Astrocyte (in vitro differentiated cells and primary cell): ENCODE results near the gene FRZB. TPM values are rescaled to one million over a fixed set of nuclear protein-coding genes. Genes with fewer than 3 reads are reported as not detected.

ENCODE experiments used
- DNase-seq: peaks from one replicate; pipeline ENCODE4 v3.0.0-alpha.2; 2010; ENCODE audit warnings: low read depth
- FAIRE-seq: peaks from 2 replicates; lab custom pipeline; 2011; peaks lifted over from hg19 to GRCh38; lab: Jason Lieb, UNC
- H2AFZ ChIP-seq: 2 replicates; pipeline ENCODE4 v1.6.0; 2012; ENCODE audit warnings: low read depth, low read length, inconsistent platforms
- H3K27ac ChIP-seq: 2 replicates; pipeline ENCODE4 v1.5.1; 2011; ENCODE audit warnings: low read depth, low read length, inconsistent platforms
- H3K27me3 ChIP-seq: 2 replicates; pipeline ENCODE4 v1.6.0; 2011; ENCODE audit warnings: low read length, inconsistent platforms; ENCODE audit not compliant: insufficient read depth
- H3K36me3 ChIP-seq: 2 replicates; pipeline ENCODE4 v1.5.1; 2011; ENCODE audit warnings: low read length, inconsistent platforms; ENCODE audit not compliant: insufficient read depth
- H3K4me1 ChIP-seq: 2 replicates; pipeline ENCODE4 v1.5.1; 2011; ENCODE audit warnings: low read length, inconsistent platforms; ENCODE audit not compliant: insufficient read depth
- H3K4me2 ChIP-seq: 2 replicates; pipeline ENCODE4 v1.6.0; 2012; ENCODE audit warnings: low read length, inconsistent platforms
- H3K4me3 ChIP-seq: 2 replicates; pipeline ENCODE4 v1.5.1; 2011; ENCODE audit warnings: low read depth, mild to moderate bottlenecking, low read length, inconsistent platforms; ENCODE audit not compliant: insufficient read depth
- H3K79me2 ChIP-seq: 2 replicates; pipeline ENCODE4 v1.6.0; 2012; ENCODE audit warnings: mild to moderate bottlenecking, low read length, inconsistent platforms; ENCODE audit not compliant: insufficient read depth
- H3K9ac ChIP-seq: 2 replicates; pipeline ENCODE4 v1.6.0; 2012; ENCODE audit warnings: mild to moderate bottlenecking, low read length, inconsistent platforms
- H3K9me3 ChIP-seq: 2 replicates; pipeline ENCODE4 v1.5.1; 2012; ENCODE audit warnings: low read depth, mild to moderate bottlenecking, low read length, inconsistent platforms; ENCODE audit not compliant: insufficient read depth
- H4K20me1 ChIP-seq: 2 replicates; pipeline ENCODE4 v1.6.0; 2012; ENCODE audit warnings: low read length, inconsistent platforms; ENCODE audit not compliant: insufficient read depth
- H3K27ac Mint-ChIP-seq: one replicate; pipeline ENCODE4 v1.8.0; 2021; ENCODE audit warnings: mild to moderate bottlenecking, mixed read lengths; ENCODE audit not compliant: unreplicated experiment
- H3K27me3 Mint-ChIP-seq: one replicate; pipeline ENCODE4 v1.8.0; 2021; ENCODE audit warnings: low read depth, mixed read lengths; ENCODE audit not compliant: unreplicated experiment
- H3K36me3 Mint-ChIP-seq: one replicate; pipeline ENCODE4 v1.8.0; 2021; ENCODE audit warnings: low read depth, mixed read lengths; ENCODE audit not compliant: unreplicated experiment
- H3K4me1 Mint-ChIP-seq: one replicate; pipeline ENCODE4 v1.8.0; 2021; ENCODE audit warnings: low read depth, mixed read lengths; ENCODE audit not compliant: unreplicated experiment
- H3K4me3 Mint-ChIP-seq: one replicate; pipeline ENCODE4 v1.8.0; 2021; ENCODE audit warnings: mild to moderate bottlenecking, moderate library complexity, mixed read lengths; ENCODE audit not compliant: unreplicated experiment
- H3K9me3 Mint-ChIP-seq: one replicate; pipeline ENCODE4 v1.8.0; 2021; ENCODE audit warnings: mild to moderate bottlenecking, mixed read lengths; ENCODE audit not compliant: unreplicated experiment
- EZH2 ChIP-seq: IDR thresholded peaks from 2 replicates; pipeline ENCODE4 v1.6.1; 2012; ENCODE audit warnings: mild to moderate bottlenecking, low read length, inconsistent platforms; ENCODE audit not compliant: insufficient read depth
- total RNA-seq: library from RNA; stranded (reverse); gene quantifications from 2 replicates; pipeline ENCODE4 v1.2.1, GENCODE V29; 2021
- TF ChIP-seq, protein P1 (sequence below): IDR thresholded peaks from 2 replicates; pipeline ENCODE4 v1.5.1; 2011; ENCODE audit warnings: low read depth, mild to moderate bottlenecking, inconsistent platforms, low read length, moderate library complexity; ENCODE audit not compliant: insufficient read depth

FRZB gene
- total RNA-seq, 1 donor from 2014 or later: 0.77 TPM

DNA sequence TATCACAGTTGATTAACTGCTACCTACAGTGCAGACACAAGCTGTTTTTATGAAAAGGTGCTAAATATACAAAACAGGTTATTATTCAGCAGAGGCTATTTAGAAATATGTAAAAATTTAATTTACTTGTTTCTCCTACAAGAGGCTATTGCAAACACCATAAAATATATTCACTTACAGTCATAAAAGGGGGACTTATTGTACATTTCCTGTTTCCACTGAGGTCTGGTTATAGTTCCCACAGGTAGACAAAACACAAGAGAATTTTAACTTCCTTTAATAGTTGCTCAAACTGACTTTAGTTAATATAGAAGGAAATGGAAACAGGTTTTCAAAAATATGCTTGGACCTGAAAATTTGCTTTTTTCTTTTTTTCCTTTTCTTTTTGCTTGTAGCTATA is 40.0 kb upstream of the FRZB start:
- Mint-ChIP-seq H3K27ac (no peak overlapping the region), H3K4me1 (peaks cover 4% of the 10 kb centered on the region), H3K27me3 (no peaks in the 10 kb centered on the region), H3K4me3 (no peak overlapping the region), H3K36me3 (peaks cover 12% of the 10 kb centered on the region), H3K9me3 (no peaks in the 10 kb centered on the region)
- H3K4me3 ChIP-seq: no peak overlapping the region
- H2AFZ ChIP-seq: no peak overlapping the region
- no peak for DNase-seq
- H3K9ac ChIP-seq: no peak overlapping the region
- no peaks in the 10 kb centered on the region for H3K27me3 ChIP-seq
- no peaks in the 10 kb centered on the region for H4K20me1 ChIP-seq
- H3K9me3 ChIP-seq: no peaks in the 10 kb centered on the region
- H3K4me2 ChIP-seq: no peak overlapping the region
- no peak for FAIRE-seq
- no peaks in the 10 kb centered on the region for H3K79me2 ChIP-seq
- H3K4me1 ChIP-seq: no peaks in the 10 kb centered on the region
- H3K36me3 ChIP-seq: peaks cover 7% of the 10 kb centered on the region
- H3K27ac ChIP-seq: no peak overlapping the region
- no peak for TF ChIP-seq EZH2
- TF ChIP-seq, protein P1, sequence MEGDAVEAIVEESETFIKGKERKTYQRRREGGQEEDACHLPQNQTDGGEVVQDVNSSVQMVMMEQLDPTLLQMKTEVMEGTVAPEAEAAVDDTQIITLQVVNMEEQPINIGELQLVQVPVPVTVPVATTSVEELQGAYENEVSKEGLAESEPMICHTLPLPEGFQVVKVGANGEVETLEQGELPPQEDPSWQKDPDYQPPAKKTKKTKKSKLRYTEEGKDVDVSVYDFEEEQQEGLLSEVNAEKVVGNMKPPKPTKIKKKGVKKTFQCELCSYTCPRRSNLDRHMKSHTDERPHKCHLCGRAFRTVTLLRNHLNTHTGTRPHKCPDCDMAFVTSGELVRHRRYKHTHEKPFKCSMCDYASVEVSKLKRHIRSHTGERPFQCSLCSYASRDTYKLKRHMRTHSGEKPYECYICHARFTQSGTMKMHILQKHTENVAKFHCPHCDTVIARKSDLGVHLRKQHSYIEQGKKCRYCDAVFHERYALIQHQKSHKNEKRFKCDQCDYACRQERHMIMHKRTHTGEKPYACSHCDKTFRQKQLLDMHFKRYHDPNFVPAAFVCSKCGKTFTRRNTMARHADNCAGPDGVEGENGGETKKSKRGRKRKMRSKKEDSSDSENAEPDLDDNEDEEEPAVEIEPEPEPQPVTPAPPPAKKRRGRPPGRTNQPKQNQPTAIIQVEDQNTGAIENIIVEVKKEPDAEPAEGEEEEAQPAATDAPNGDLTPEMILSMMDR: no peak

DNA sequence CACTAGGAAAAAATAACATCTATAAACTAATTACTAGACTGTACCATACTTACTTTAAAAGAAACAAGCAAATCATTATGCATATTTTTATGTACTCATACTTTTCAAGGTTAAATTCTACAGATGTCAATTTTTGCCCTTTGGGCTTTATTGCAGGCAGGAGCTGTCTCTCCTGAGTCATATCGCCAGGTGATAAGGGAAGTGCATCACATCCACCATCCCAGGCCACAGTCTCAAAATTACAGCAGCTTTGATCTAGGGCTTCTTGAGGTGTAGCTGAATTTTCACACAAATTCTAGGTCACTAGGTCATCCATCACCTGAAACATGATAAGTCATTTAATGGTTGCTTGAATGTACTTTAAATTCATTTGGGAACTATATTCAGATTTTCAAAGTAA is 38.4 kb upstream of the FRZB start:
- no peak overlapping the region for H2AFZ ChIP-seq
- no peaks in the 10 kb centered on the region for H3K9me3 ChIP-seq
- H3K27ac ChIP-seq: no peak overlapping the region
- no peak for TF ChIP-seq EZH2
- TF ChIP-seq, protein P1: no peak
- no peak overlapping the region for H3K4me3 ChIP-seq
- Mint-ChIP-seq H3K27ac (no peak overlapping the region), H3K9me3 (no peaks in the 10 kb centered on the region), H3K27me3 (no peaks in the 10 kb centered on the region), H3K4me3 (no peak overlapping the region), H3K36me3 (peaks cover 10% of the 10 kb centered on the region), H3K4me1 (peaks cover 4% of the 10 kb centered on the region)
- FAIRE-seq (no peak), DNase-seq (no peak)
- H3K79me2 ChIP-seq: no peaks in the 10 kb centered on the region
- H3K9ac ChIP-seq: no peak overlapping the region
- H3K27me3 ChIP-seq: no peaks in the 10 kb centered on the region
- no peaks in the 10 kb centered on the region for H4K20me1 ChIP-seq
- H3K36me3 ChIP-seq: peaks cover 3% of the 10 kb centered on the region
- no peaks in the 10 kb centered on the region for H3K4me1 ChIP-seq
- no peak overlapping the region for H3K4me2 ChIP-seq

DNA sequence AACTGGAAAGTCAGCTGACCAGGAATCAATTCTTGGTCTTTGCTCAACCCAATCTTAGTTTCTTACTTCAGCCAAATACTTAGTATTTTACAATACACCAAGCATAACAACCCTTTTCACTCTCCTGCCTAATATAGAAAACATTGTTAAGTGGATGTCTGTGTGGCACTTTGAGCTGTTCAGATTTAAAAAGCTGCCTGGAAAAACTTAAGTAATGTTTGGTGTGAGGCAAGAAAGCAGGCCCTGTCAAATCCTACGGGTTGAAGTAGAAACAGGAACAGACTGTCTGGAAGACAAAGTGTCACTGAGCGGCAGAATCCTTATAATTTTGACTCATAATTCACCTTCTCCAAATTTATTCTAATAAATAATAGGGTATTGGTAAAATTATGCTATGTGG is 37.1 kb upstream of the FRZB start:
- Mint-ChIP-seq H3K4me1 (peaks cover 7% of the 10 kb centered on the region), H3K27ac (no peak overlapping the region), H3K9me3 (no peaks in the 10 kb centered on the region), H3K4me3 (no peak overlapping the region), H3K27me3 (no peaks in the 10 kb centered on the region), H3K36me3 (peaks cover 7% of the 10 kb centered on the region)
- Histone ChIP-seq H3K79me2 (no peaks in the 10 kb centered on the region), H3K4me2 (no peak overlapping the region), H4K20me1 (no peaks in the 10 kb centered on the region), H3K9ac (no peak overlapping the region), H2AFZ (no peak overlapping the region), H3K9me3 (no peaks in the 10 kb centered on the region), H3K27me3 (no peaks in the 10 kb centered on the region), H3K4me3 (no peak overlapping the region), H3K4me1 (no peaks in the 10 kb centered on the region), H3K27ac (no peak overlapping the region), H3K36me3 (peaks cover 3% of the 10 kb centered on the region)
- TF ChIP-seq, protein P1: no peak
- no peak for TF ChIP-seq EZH2
- FAIRE-seq: no peak
- no peak for DNase-seq
